ENCODE measurements around the gene LY6G6D.
A peak's percentile ranks its signal among the peaks of the same experiment; 100 is the strongest.

The LY6G6D gene

DNA sequence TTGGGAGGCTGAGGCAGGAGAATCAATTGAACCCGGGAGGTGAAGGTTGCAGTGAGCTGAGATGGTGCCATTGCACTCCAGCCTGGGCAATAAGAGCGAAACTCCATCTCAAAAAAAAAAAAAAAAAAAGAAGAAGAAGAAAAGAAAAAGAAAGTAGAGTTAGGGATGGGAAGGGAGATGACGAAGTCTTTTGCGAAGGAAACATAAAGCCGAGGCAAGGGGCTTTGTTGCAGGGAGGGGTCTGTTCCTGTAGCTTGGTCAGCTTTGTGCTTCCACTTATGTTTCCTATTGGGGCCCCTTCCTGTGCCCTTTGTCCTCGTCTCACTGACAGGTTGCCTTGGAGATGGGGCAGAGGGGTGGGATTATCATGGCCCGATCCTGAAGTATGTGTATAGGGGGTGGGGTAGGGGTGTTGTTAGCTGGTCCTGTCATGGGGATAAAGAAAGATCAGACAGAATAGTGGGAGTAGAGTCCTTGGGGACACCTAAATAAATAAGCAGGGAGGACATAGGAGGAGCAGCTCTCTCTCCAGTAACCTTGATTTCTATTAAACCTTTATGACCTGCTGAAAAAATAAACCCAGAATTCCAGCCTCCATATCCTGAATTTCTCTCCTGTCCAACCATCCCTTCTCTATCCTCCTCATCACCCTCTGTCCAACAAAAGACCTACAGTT lies 22.3 kb downstream of the LY6G6D start:
- DNase-seq: no peak

DNA sequence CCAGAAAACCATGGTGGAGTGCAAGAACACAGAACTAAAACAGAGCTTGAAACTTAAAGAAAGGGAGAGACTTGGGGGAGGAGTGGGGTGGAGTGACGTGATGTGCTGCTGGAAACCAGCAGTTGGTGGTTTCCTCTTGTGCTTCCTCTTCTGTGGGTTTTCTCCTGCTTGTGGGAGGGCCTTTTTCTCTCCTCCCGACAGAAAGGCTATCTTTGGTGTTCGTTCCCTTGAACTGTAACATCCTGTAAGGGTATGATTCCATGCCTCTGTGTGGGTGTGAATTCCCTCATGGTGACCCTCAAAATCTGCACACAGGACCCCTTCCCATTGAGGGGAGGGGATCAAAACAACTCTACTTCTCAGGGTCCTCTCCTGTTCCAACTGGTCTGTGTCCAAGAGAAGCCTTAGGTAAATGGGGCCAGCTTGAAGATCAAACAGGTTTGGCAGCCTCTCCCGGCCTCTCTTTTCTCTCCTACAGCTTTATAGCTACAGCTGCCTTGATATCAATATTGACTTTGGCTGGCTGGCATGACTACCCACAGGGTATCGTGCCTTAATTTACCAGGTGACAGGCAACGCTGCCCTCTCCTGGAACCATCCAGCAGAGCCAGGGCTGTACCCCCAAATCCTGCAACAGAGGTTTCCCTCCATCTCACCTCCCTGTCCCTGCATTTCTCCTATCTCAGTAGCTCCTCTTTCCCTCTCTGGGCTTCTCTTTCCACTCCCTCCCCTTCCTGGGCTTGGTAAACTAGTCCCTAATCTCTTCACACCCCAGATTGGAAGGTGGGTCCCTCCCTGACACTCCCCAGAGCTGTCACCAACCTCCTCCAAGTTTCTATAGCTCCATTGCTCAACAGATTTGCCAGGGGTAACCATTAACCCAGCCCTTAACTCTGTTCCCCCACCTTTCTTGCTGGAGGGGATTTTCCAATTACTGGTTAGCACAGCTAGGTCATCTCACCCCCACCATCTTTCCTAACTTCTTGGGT lies 23.1 kb downstream of the LY6G6D start:
- DNase-seq: peak; percentile 71

DNA sequence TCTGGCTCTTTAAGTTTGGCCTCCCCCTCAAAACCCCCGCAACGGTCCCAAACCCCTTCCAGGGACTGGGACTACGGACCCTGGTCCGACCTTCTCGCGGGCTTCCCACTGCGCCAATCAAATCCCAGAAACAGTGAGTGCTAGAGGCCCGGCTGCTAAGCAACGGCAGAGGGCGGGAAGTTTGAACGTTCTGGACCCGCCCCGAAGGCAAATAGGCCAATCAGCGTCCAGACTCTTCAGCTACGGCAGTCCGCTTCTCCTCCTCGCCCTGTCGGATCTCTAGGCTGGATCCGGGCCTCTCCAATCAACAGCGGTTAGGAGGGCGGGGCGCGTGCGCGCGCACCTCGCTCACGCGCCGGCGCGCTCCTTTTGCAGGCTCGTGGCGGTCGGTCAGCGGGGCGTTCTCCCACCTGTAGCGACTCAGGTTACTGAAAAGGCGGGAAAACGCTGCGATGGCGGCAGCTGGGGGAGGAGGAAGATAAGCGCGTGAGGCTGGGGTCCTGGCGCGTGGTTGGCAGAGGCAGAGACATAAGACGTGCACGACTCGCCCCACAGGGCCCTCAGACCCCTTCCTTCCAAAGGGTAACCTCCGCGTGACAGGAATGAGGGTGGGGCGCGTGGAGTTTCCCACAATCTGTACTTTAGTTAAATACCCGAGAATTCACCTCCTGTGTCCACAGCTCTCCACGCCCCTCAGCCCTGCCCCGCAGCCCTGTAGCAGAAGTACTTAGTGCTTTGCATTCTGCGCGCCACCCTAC lies 24.7 kb downstream of the LY6G6D start, which contains the start of gene MSH5:
TSS of gene MSH5 (plus strand) at position 367 of the 758 bp plus-strand sequence. CDS start 462 bp downstream, outside the sequence.
- peak; percentile 96 for DNase-seq

DNA sequence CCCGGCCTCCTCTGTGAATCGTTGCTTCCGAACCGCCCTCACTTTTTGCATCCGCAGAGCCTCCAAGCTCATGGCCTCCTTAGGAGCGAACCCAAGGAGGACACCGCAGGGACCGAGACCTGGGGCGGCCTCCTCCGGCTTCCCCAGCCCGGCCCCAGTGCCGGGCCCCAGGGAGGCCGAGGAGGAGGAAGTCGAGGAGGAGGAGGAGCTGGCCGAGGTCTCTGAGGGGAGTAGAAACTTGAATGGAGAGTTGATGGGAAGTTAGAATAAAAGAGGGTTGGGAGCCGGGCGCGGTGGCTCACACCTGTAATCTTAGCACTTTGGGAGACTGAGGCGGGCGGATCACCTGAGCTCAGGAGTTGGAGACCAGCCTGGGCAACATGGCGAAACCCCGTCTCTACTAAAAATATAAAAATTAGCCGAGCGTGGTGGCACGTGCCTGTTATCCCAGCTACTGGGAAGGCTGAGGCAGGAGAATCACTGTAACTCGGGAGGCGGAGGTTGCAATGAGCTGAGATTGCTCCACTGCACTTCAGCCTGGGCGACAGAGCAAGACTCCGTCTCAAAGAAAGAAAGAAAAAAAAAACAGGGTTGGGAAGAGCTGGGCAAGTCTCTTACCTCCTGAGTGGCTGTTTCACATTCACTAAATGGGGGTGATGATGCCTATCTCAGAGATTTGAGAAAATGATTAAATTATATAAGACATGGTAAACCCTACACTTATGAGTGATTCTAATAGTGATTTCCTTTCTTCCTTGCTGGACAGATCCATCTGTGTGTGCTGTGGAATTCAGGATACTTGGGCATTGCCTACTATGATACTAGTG lies 25.5 kb downstream of the LY6G6D start:
- DNase-seq: no peak

DNA sequence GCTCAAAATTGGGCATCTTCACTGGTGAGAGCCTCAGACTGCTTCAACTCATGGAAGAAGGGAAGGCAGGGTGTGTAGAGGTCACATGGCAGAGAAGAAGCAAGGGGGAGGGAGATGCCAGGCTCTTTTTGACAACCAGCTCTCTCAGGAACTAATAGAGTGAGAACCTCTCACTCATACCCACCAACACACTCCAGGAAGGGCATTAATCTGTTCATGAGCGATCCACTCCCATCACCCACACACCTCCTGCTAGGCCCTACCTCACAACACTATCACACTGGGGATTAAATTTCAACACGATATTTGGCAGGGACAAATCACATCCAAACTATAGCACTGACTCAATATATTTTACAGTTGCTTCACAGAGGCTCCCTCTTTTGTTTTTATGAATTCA lies 26.7 kb downstream of the LY6G6D start:
- no peak for DNase-seq

DNA sequence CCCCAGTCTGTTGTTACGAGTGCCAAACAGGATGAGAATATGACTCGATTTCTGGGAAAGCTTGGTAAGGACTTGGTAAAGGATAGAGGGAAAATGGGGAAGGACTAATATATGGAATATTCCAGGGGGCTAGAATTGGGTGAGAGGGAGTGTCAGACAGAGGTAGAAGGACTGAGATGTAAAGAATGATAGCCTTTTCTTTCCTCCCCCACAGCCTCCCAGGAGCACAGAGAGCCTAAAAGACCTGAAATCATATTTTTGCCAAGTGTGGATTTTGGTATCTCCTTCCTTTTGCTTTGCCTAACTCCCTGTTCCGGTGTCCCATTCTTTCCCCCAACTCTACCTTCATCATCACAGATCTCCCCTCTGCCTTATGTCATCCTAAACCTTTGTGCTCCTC lies 27.7 kb downstream of the LY6G6D start:
- no peak for DNase-seq

DNA sequence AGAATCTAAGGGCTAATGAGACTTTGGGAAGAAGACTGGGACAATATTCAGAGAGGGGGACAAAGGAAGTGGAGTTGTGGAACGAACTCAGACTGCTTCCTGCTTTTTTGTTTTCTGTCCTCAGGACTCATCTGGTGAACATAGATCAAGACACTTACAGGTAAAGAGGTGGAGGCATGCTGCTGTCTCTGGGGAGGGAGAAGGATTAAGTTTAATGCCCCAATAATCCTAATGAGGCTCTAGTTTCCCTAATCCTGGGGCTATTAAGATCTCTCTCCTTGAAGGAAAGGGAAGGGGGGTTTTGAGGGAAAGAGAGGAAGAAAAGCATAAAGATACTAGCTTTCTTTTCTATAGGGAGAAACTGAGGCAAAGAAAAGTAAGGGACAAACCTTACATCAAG lies 29.3 kb downstream of the LY6G6D start:
- DNase-seq: no peak

DNA sequence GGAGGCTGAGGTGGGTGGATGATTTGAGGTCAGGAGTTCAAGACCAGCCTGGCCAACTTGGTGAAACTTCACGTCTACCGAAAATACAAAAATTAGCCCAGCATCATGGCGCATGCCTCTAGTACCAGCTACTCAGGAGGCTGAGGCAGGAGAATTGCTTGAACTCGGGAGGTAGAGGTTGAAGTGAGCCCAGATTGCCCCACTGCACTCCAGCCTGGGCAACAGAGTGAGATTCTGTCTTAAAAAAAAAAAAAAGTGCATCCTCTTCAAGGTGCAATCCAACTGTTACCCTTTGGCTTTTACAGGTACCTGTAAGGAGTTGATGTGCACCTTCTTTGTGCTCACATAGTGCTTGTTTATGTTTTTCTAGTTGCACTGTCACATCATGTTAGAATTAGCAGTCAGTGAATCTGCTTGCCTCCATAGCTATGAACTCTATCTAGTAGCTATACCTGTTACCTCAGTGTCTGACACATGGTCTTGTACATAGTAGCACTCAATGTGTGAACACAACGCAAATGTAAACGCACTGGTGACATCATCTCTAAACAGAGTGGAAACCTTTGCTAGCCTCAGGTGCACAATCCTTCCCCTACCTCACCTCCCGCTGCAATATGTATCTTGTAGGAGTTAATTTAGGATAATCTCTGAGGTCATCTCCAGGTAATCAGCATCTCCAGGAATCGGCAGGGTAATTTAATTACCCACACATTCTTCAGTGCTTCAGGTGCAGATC lies 34.3 kb downstream of the LY6G6D start:
- no peak for DNase-seq

DNA sequence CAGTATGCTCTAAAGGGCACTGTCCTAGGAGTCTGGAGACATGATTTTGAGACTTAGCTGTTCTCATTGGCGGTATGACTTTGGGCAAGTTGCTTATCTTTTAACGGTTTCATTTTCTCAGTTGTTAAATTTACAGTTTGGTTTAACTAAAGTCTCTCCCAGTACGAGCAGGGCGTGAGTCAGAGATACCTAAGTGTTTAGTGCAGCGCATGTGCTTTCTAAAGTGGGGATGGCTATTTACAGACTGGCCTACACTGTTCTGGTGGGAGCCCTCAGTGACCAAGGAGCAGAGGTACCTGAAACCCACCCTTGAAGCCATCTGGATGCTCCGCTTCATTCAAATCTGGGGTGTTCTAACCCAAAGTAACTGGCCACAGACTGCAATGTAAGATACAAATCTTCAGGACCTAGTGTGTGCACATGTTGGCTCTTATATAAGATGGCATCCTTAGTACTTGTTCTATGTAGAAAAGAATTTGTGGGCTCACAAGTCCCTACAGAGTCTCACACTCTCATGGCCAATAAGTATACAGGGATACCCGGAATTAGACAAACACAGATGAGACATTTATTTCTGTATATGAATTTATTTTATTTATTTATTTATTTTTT lies 35.4 kb downstream of the LY6G6D start:
- DNase-seq: no peak

DNA sequence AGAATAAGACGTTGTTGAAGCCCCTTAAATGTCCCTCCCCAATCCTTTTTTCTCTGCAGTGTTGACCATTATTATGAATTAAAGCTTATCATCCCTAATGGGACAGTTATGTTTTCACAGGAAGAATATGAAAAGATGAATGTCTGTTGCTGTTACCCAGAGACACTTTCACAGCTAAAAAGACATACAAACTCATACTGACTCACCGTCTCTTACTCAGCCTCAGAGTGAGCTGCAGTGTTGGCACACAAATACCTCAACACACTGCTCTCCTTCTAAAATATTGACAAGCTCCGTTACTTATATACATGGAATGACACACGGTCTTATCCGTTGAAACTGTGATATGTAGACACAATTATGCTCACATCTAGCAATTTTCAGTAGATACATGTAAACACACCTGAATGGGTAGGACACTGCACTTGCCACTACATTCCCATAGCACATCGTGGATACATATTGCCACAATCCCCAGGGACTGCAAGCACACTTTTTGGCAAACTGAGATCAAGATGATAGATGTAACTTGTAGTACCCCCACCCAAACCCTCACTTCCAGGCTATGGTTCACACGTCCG lies 37.7 kb downstream of the LY6G6D start:
- no peak for DNase-seq

DNA sequence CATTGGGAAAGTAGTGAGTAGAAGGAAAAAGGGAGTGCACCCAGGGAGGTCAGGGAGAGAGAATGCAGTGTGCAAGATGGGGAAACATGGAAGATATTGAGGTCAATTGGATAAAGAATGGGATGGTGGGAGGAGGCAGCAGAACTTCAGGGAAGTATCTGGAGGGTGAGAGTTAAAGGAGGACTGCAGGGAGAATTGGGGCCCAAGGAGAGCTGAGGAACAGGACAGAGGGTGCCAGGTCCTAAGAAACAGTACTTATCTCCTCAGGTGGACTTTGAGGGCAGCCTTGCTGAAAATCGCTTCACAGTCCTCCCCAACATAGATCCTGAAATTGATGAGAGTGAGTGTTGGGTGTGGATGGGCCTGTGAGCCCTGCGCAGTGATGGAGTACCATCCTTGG lies 43.1 kb downstream of the LY6G6D start:
- DNase-seq: no peak

DNA sequence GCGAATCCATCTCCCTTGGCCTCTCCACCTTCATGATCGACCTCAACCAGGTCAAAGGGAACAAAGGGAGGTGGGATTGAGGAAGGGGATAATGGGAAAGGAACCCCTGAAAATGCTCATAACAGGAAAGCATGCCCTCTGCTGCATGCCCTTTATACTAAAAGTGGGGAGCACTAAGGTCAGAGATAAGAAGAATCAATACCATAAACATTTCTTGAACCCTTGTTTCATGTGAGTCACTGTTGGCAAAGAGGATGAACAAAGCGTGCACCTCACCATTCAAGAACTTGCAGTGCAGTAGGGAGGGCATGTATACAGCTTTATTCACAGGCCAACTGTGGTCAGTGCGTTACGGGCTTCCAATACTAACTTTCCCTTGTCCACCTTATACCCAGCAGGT lies 45.6 kb downstream of the LY6G6D start:
- DNase-seq: no peak

DNA sequence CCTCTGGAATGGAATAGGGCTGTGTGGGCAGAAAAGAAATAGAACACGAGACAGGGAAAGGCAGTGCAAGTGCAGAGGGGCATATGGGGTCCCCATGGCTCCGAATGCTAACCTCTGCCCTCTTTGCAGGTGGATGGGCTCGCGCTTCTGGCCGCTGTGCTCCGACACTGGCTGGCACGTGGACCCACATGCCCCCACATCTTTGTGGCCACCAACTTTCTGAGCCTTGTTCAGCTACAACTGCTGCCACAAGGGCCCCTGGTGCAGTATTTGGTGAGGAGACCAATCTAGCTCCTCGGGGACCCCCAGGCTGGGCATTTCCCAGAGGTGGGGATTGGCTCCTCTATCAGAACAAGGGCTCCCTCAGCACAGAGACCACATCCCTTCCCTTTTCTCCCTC lies 46.2 kb downstream of the LY6G6D start:
- no peak for DNase-seq

DNA sequence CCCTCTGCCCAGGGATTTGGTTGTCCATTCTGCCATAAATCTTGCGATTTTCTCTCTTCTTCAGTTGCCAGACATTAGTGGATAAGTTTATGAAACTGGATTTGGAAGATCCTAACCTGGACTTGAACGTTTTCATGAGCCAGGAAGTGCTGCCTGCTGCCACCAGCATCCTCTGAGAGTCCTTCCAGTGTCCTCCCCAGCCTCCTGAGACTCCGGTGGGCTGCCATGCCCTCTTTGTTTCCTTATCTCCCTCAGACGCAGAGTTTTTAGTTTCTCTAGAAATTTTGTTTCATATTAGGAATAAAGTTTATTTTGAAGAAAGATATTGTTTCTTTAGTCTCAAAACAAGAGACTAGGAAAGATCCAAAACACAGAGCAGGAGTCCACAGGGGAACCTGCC lies 47.2 kb downstream of the LY6G6D start, which contains the start of gene SAPCD1:
TSS of gene SAPCD1 (plus strand) at position 301 of the 400 bp plus-strand sequence. CDS start 399 bp downstream, outside the sequence.
- DNase-seq: no peak

DNA sequence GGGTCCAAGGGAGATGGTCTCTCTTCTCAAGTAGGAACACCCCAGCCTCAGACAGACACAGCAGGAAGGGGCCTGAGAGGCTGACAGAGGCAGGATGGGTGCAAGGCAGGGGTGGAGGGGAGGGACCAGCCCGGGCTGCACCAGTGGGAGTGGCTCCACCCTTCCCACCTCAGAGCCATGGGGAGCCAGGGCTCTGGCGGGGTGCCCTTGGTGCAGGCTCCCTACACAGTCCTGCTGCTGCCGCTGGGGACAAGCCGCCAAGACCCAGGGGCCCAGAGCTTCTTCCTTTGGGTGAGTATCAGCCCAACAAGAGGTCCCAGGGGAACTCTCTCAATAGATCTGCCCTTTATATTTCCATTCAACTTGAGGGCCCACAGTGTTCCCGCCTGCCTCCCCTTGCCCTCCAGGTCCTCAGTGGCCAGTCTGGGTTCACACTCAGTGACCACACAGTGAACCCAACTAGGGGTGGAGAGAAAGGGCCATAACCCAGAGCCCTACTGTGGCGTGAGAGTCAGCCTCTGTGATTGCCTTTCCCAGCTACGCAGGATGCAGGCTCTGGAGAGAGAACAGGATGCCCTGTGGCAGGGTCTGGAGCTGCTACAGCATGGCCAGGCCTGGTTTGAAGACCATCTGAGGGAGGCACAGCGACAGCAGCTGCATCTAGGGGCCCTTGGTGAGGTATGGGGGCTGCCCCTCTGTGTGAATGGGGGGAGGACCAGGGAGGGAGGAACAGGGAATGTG lies 47.9 kb downstream of the LY6G6D start:
- no peak for DNase-seq

DNA sequence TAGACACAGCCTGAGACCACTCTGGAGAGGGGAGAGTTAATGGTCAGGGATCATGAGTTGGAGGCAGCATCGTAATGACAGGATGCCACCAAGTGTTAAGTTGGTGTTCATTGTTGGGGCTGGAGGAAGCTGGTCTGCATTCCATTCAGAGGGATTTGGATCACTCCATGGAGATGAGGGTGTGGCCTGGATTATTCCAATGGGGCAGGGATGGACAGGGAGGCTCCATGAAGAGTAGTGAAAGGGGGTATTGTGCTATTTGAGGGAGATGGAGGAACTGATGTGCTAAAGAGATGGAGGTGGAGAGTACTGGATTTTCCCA lies 48.4 kb downstream of the LY6G6D start:
- DNase-seq: no peak

DNA sequence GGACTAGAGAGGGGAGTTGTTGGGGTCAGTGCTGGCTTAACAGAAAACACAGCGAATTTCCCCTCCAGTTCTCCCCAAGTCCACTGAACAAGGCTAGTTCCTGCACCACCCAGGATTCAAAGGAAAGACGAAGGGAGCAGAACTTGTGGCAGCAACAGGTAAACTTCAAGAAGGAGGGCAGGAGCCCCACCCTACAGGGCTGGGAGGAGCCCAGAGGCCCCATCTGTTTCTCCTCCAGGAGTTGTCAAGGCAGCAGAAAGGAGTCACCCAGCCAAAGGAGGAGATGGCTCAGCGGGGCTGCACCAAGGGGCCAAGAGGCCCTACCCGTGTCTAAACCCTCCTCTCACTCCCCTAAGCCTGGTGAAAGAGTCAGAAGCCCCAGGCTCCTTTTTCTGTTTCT lies 49.0 kb downstream of the LY6G6D start:
- no peak for DNase-seq

DNA sequence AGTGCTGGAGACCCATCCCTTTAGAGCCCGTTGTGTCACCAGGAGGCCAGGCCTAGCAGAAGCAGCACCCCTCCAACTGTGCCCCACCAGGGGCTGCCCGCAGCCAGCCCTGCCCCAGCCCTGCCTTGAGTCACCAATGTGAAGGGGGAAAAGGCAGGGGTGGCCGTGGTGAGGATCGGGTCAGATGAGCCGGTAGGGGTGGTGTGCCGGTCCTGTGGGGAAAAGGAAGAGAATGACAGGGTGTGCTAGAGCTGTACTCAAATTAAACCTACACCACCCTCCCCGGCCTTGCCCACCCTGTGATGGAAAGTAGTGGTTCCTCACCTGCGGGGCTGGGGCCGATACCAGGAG lies 50.4 kb downstream of the LY6G6D start:
- no peak for DNase-seq

DNA sequence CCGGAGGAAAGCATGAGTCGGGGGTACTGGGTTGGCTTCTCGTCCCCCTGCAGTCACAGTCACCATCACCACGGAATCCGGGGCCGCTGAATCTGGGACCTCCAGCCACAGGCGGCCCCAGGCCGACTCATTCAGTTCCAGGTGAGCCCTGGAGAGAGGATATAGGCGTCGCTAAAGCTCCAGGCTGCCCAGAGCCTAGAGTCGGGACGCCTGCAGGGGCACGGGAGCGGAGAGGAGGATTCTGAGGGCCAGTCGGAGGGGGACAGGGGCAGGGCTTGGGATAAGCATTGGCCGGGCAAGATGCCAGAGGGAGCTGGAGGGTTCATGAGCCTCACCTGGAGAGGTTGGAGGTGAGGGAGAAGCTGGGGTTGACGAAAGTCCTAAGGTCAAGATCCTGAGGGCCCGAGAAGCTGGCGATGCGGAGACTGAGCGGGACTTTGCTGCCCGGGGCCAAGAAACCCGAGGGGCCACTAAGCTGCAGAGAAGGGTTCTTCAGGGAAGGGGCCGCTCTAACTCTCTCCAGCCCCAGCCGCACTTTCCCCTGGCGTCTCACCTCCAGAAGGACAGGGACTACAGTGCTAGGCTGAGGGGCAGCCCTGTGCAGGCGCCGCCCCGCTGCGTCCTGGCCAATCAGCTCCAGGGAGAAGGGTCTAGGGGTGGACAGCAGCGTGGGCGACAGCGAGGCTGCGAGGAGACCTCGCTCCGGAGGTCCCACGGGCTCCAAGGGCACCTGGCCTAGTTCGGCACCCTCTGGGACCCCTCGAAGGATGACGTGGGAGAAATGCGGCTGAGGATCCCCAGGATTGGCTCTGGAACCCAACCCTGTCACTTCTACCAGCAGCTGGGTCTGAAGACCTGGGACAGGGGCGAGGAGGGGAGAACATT lies 51.0 kb downstream of the LY6G6D start:
- DNase-seq: no peak
